ENCODE measurements around the gene ITGB2. TPM values are rescaled to one million over a fixed set of nuclear protein-coding genes. Genes with fewer than 3 reads are reported as not detected.
A peak's percentile ranks its signal among the peaks of the same experiment; 100 is the strongest.

The ITGB2 gene
- total and polyA plus RNA-seq, 5 donors: 11.9 to 46.5 (median 27.1) TPM

DNA sequence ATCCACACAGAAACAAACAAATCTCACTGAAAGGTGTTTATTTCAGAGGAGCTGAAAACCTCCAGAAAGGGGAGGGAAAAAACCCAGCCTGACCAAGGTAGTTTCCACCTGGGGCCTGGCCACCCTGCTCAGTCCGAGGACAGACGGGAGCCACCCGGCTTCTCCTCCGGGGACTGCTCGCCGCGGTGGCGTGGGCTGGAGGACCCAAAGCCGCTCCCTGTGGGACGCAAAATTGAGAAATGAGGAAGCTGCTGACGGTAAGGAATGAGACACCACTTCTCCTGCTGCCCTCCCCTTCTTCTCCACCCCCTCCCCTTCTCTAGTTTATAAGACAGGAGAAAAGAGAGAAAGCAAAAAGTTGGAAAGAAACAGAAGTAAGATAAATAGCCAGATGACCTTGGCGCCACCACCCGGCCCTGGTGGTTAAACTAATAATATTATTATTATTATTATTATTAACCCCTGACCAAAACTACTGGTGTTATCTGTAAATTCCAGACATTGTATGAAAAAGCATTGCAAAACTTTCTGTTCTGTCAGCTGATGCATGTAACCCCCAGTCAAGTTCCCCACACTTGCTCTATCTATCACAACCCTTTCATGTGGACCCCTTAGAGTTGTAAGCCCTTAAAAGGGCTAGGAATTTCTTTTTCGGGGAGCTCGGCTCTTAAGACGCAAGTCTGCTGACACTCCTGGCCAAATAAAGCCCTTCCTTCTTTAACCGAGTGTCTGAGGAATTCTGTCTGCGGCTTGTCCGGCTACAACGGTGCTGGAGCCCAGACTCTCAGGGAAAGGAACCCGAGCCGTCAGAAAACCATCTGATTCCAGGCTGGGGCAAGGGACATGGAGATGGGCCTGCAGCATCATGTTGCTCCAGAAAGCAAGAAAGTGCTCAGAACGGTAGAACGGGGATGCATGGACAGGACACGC is 12.5 kb downstream of the ITGB2 start:
- intact Hi-C loops (cut with DNase I): no loop called here
- Histone ChIP-seq H3K27ac (ENCODE audit: low read length) (no peak overlapping the region), H3K4me1 (ENCODE audit: control insufficient read depth, insufficient read depth, low read length) (no peaks in the 10 kb centered on the region), H3K4me3 (ENCODE audit: low read length) (no peak overlapping the region), H3K27me3 (ENCODE audit: control insufficient read depth, insufficient read depth) (no peaks in the 10 kb centered on the region), H3K9me3 (ENCODE audit: control insufficient read depth, low read length) (no peaks in the 10 kb centered on the region)
- peak in 1 of 2 donors; percentile 24 for ATAC-seq
- DNase-seq: peak in 2 of 3 donors; percentile 67 to 77
- 46% methylated on average over 25 of the region's 25 CpGs for WGBS

DNA sequence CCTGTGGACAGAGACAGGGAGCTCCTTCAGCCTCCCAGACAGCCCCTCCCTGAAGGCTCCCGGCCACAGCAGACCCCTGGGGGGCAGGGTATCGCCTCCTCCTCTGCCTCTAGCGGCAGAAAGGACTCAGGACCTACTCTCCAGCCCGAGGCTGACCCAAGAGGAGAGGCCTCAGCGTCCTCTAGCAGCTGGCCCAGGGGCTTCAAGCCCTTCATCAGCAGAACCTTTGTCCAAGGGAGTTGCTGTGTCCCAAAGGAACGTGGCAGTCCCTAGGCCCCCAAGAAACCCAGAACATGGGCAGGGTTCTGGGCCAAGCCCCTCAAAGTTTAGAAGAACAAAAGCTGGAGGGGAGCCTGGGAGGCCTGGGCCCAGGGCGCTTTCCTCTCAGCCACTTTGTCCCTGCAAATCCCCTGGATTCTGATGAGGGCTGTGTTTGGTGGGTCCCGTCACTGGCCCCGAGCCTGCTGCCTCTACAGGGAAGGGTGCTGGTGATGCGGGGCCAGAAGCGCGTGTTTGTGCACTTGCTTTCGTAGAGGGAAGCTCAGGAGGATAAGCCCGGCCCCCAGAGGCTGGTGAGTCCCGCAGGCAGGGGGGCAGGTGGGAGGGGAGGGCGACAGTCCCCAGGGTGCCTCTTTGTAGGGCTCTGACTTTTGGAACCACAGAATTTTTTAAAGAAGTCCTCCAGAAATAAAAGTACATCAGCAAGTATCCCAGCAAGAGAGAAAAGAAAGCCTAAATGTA is 13.3 kb downstream of the ITGB2 start:
- Histone ChIP-seq H3K27me3 (ENCODE audit: control insufficient read depth, insufficient read depth) (no peaks in the 10 kb centered on the region), H3K27ac (ENCODE audit: low read length) (no peak overlapping the region), H3K4me3 (ENCODE audit: low read length) (no peak overlapping the region), H3K9me3 (ENCODE audit: control insufficient read depth, low read length) (no peaks in the 10 kb centered on the region), H3K4me1 (ENCODE audit: control insufficient read depth, insufficient read depth, low read length) (no peaks in the 10 kb centered on the region)
- DNase-seq (peak in 2 of 3 donors; percentile 41 to 50), ATAC-seq (no peak)
- 62% methylated on average over 16 of the region's 16 CpGs for WGBS
- intact Hi-C loops (cut with DNase I): no loop called here

DNA sequence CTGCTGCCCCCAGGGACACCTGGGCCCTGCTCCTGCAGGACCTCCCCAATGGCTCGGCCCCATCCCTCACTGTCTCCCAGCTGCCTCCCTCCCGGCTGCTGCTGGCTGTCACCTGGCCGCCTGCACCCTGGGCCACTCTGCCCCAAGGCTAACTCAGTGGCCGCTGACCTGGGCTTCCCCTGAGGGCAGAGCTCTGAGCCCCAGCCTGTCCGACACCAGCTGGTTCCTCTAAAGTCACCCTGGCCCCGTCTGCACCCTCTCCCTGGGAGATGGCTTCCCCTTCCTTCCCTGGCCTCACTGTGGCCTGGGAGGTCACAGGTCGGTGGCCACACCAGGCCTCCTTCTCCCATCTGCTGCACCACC is 15.0 kb downstream of the ITGB2 start:
- DNase-seq: peak in 2 of 3 donors; percentile 40 to 65
- WGBS: 74% methylated on average over 7 of the region's 7 CpGs
- no peaks in the 10 kb centered on the region for H3K9me3 ChIP-seq (ENCODE audit: control insufficient read depth, low read length)
- ATAC-seq: no peak
- no peaks in the 10 kb centered on the region for H3K27me3 ChIP-seq (ENCODE audit: control insufficient read depth, insufficient read depth)
- no peak overlapping the region for H3K27ac ChIP-seq (ENCODE audit: low read length)
- intact Hi-C loops (cut with DNase I): no loop called here
- no peak overlapping the region for H3K4me3 ChIP-seq (ENCODE audit: low read length)
- H3K4me1 ChIP-seq (ENCODE audit: control insufficient read depth, insufficient read depth, low read length): no peaks in the 10 kb centered on the region

DNA sequence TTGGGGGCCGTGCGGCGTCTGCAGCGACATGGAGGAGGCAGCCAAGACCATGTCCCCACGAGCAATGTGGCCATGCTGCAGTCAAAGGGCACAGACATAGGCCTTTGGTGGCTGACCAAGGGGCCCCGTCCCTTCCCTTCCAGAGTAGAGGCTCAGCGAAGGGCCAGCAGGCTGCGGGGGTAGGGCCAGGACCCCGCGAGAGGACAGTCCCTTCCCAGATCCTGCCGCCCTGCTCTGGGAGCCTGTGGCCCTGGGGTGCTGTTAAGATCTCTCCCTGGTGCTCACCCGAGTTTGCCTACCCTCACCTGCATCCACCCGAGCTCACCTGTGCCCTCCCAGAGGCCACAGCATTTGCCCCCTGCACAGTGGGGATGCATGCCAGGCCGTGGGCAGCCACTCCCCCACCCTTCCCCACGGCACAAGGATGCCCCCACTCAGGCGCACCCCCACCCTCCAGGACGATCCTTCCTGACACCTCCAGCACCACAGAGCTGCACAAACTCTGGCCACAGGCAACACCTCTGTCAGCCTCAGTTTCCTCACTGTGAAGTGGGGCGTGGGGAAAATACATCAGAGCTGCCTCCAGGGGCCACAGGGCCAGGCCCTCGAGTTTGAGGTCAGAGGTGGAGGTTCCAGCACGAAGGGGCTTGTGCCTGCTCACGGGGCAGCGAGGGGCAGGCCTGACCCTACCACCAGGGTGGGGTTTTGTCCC is 15.5 kb downstream of the ITGB2 start:
- intact Hi-C loops (cut with DNase I): no loop called here
- Histone ChIP-seq H3K9me3 (ENCODE audit: control insufficient read depth, low read length) (no peaks in the 10 kb centered on the region), H3K27ac (ENCODE audit: low read length) (no peak overlapping the region), H3K27me3 (ENCODE audit: control insufficient read depth, insufficient read depth) (no peaks in the 10 kb centered on the region), H3K4me1 (ENCODE audit: control insufficient read depth, insufficient read depth, low read length) (no peaks in the 10 kb centered on the region), H3K4me3 (ENCODE audit: low read length) (no peak overlapping the region)
- DNase-seq (peak; percentile 7 to 42 (median 38)), ATAC-seq (no peak)
- WGBS: 86% methylated on average over 22 of the region's 22 CpGs

DNA sequence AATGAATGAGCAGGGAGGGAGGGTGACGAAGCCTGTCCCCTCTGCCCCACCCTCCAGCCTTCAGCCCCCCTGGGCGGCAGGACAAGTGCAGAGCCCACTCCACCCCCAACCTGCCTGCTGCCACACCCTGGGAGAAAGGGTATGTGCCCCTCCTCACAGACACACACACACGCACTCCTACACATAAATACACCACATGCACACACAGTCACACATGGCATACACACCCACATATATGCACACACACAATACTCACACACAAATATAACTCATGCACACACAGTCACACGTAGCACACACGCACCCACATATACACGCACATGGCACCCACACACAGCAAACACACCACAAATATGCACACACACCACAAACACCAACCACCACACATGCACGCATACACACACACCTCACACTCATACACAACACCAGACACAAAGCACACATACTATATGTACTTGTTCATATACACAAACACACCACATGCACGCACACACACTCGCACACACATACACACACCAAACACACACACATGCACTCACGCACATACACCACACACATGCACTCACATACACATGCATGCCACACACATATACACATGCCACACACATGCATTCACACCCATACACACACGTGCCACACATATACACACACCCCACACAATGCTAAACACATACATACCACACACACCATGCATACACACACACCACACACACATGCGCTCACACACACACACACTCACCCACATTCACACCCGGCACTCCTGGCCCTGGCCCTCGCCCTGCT is 16.4 kb downstream of the ITGB2 start:
- H3K27ac ChIP-seq (ENCODE audit: low read length): no peak overlapping the region
- H3K4me3 ChIP-seq (ENCODE audit: low read length): no peak overlapping the region
- no peaks in the 10 kb centered on the region for H3K4me1 ChIP-seq (ENCODE audit: control insufficient read depth, insufficient read depth, low read length)
- intact Hi-C loops (cut with DNase I): no loop called here
- DNase-seq (no peak), ATAC-seq (no peak)
- no peaks in the 10 kb centered on the region for H3K27me3 ChIP-seq (ENCODE audit: control insufficient read depth, insufficient read depth)
- WGBS: 92% methylated on average over 14 of the region's 14 CpGs
- no peaks in the 10 kb centered on the region for H3K9me3 ChIP-seq (ENCODE audit: control insufficient read depth, low read length)

DNA sequence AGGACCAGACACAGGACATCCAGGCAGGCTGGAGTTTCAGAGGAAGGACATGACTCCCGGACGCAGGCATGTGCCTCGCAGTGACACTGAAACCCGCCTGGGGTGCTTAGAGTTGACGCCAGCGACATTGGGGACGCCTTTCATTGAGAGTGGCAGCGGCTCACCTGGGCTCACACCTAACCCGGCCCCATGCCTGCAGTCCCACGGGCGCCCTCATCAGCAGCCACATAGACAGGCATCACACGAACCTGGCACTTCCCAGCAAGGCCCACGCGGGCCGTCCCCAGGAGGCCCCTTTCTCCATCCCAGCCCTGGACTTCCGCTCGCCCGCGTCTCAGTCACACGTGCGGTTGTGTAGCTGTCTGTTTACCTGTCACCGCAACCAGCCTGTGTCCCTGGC is 17.0 kb downstream of the ITGB2 start:
- no peaks in the 10 kb centered on the region for H3K4me1 ChIP-seq (ENCODE audit: control insufficient read depth, insufficient read depth, low read length)
- no peak overlapping the region for H3K4me3 ChIP-seq (ENCODE audit: low read length)
- intact Hi-C loops (cut with DNase I): no loop called here
- no peak overlapping the region for H3K27ac ChIP-seq (ENCODE audit: low read length)
- no peak for ATAC-seq
- no peaks in the 10 kb centered on the region for H3K27me3 ChIP-seq (ENCODE audit: control insufficient read depth, insufficient read depth)
- H3K9me3 ChIP-seq (ENCODE audit: control insufficient read depth, low read length): no peaks in the 10 kb centered on the region
- WGBS: 82% methylated on average over 22 of the region's 22 CpGs
- DNase-seq: peak in 2 of 3 donors; percentile 34 to 36

DNA sequence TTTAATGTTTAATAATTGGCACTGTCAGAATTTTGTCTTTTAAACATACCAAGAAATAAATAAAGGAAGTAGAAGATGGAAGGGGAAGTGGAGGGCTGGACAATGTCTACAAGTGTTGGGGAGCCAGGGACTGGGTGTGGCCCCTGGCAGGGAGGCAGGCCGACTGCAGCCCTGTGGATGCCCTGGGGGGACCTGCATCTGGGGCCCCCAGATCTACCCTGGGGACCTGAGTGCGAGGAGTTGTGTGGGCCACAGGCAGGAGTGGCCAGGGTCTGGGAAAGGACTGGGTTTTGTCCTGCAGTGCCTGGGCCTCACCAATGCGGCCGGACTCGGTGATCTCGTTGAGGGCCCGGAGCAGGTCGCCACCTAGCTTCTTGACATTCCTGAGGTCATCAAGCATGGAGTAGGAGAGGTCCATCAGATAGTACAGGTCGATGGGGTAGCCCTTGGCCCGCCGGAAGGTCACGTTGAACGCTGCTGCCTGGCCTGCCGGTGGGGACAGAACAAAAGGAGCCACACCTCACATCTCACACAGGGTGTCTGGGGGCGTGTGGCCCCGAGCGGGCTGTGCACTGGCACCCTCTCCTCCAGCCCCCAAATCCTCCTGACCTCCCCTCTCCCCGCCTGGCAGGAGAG is 17.5 kb downstream of the ITGB2 start:
- Histone ChIP-seq H3K27ac (ENCODE audit: low read length) (no peak overlapping the region), H3K4me3 (ENCODE audit: low read length) (no peak overlapping the region), H3K9me3 (ENCODE audit: control insufficient read depth, low read length) (no peaks in the 10 kb centered on the region), H3K4me1 (ENCODE audit: control insufficient read depth, insufficient read depth, low read length) (no peaks in the 10 kb centered on the region), H3K27me3 (ENCODE audit: control insufficient read depth, insufficient read depth) (no peaks in the 10 kb centered on the region)
- WGBS: 78% methylated on average over 18 of the region's 18 CpGs
- intact Hi-C loops (cut with DNase I): no loop called here
- peak; percentile 15 to 64 (median 56) for DNase-seq
- ATAC-seq: no peak

DNA sequence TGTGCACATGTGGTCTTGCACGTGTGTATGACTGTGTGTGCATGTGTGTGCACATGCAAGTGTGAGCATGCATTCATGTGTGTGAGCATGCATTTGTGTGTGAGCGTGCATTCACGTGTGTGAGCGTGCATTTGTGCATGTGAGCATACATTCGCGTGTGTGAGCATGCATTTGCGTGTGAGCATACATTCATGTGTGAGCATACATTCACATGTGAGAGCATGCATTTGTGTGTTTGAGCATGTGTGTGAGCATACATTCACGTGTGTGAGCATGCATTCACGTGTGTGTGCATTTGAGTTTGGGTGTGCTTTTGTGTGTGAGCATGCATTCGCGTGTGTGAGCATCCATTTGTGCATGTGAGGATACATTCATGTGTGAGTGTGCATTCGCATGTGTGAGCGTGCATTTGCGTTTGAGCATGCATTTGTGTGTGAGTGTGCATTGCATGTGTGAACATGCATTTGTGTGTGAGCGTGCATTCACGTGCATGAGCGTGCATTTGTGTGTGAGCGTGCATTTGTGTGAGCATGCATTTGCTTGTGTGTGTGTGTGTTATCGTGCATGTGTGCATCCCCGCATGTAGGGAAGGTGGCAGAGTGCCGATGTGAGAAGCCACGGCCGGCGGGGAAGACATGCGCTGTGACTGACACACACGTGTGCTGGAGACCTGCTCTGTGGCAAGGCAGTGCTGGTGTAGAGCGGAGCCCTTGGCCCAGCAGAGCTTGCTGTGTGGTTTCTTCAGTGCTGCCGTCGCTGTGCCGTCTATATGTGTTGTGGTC is 18.2 kb downstream of the ITGB2 start:
- DNase-seq (peak; percentile 6 to 39 (median 21)), ATAC-seq (no peak)
- Histone ChIP-seq H3K27me3 (ENCODE audit: control insufficient read depth, insufficient read depth) (no peaks in the 10 kb centered on the region), H3K4me3 (ENCODE audit: low read length) (no peak overlapping the region), H3K9me3 (ENCODE audit: control insufficient read depth, low read length) (no peaks in the 10 kb centered on the region), H3K4me1 (ENCODE audit: control insufficient read depth, insufficient read depth, low read length) (no peaks in the 10 kb centered on the region), H3K27ac (ENCODE audit: low read length) (no peak overlapping the region)
- WGBS: 91% methylated on average over 30 of the region's 30 CpGs
- intact Hi-C loops (cut with DNase I): no loop called here

DNA sequence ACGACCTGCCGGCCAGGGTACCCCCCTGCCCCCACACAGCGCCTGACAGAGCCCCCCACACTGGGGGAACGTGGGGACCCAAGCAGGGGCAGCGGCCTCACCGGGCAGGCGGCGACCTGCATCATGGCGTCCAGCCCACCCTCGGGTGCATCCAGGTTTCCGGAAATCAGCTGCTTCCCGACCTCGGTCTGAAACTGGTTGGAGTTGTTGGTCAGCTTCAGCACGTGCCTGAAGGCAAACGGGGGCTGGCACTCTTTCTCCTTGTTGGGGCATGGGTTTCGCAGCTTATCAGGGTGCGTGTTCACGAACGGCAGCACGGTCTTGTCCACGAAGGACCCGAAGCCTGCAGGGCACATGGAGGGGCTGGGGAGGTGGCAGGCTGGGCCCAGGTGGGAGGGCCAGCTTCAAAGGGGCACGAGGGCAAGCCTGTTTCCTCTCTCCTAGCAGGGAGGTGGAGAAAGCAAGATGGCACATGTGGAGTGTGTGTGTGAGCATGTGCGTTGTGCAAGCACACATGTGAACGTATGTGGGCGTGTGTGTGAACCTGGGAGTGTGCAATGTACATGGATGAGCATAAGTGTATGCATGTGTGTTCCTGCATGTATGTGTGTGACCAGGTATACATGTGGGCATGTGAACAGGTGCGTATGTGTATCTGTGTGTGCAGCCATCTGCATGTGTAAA is 19.2 kb downstream of the ITGB2 start:
- Histone ChIP-seq H3K4me1 (ENCODE audit: control insufficient read depth, insufficient read depth, low read length) (no peaks in the 10 kb centered on the region), H3K27me3 (ENCODE audit: control insufficient read depth, insufficient read depth) (no peaks in the 10 kb centered on the region)
- peak; percentile 4 to 50 (median 34) for DNase-seq

More for the DNA sequence above, 19.2 kb downstream of the ITGB2 start:
- H3K4me3 ChIP-seq (ENCODE audit: low read length): no peak overlapping the region
- H3K27ac ChIP-seq (ENCODE audit: low read length): no peak overlapping the region
- H3K9me3 ChIP-seq (ENCODE audit: control insufficient read depth, low read length): no peaks in the 10 kb centered on the region
- ATAC-seq: no peak
- intact Hi-C loops (cut with DNase I): no loop called here
- 80% methylated on average over 27 of the region's 27 CpGs for WGBS
